Kidney (tissue), 14 donors: Measurements from ENCODE around the gene CACNG6. TPM values are rescaled to one million over a fixed set of nuclear protein-coding genes. Genes with fewer than 3 reads are reported as not detected.

Experiments
- DNase-seq, 5 donors: peaks; one replicate each; pipeline ENCODE4 v3.0.0-alpha.2; 2013 to 2020
- FAIRE-seq: peaks from 2 replicates; lab custom pipeline; 2012; peaks lifted over from hg19 to GRCh38; lab: Jason Lieb, UNC
- H3K27ac ChIP-seq, 2 donors: one replicate each; pipeline ENCODE4 v1.7.0; 2013; ENCODE audit warnings: low read depth in 2 of 2, low read length in 2 of 2, inconsistent platforms in 1 of 2
- H3K27me3 ChIP-seq: one replicate; pipeline ENCODE4 v1.7.1; 2013; ENCODE audit warnings: low read length, inconsistent platforms; ENCODE audit not compliant: control insufficient read depth, insufficient read depth
- H3K36me3 ChIP-seq, 3 donors: one replicate each; pipeline versions ENCODE4 v1.7.0 to v1.7.1; 2013; ENCODE audit warnings: low read length in 3 of 3, control low read depth in 1 of 3, inconsistent platforms in 1 of 3; ENCODE audit not compliant: insufficient read depth in 3 of 3, control insufficient read depth in 2 of 3
- H3K4me1 ChIP-seq, 3 donors: one replicate each; pipeline versions ENCODE4 v1.7.0 to v1.7.1; 2013; ENCODE audit warnings: low read length in 3 of 3, inconsistent platforms in 1 of 3, low read depth in 1 of 3; ENCODE audit not compliant: control insufficient read depth in 2 of 3, insufficient read depth in 2 of 3
- H3K4me3 ChIP-seq, 3 donors: one replicate each; pipeline versions ENCODE4 v1.7.0 to v1.8.1; 2013; ENCODE audit warnings: low read length in 3 of 3, control low read depth in 1 of 3, inconsistent platforms in 1 of 3
- H3K9ac ChIP-seq, 3 donors: one replicate each; pipeline versions ENCODE4 v1.7.0 to v1.7.1; 2013; ENCODE audit warnings: low read length in 3 of 3, control low read depth in 1 of 3, inconsistent platforms in 1 of 3
- H3K9me3 ChIP-seq, 3 donors: one replicate each; pipeline versions ENCODE4 v1.7.0 to v1.7.1; 2013; ENCODE audit warnings: low read length in 3 of 3, control low read depth in 1 of 3, inconsistent platforms in 1 of 3; ENCODE audit not compliant: control insufficient read depth in 2 of 3, insufficient read depth in 1 of 3
- CTCF ChIP-seq: IDR thresholded peaks from 3 replicates; pipeline ENCODE4 v1.5.1; 2012; ENCODE audit warnings: mild to moderate bottlenecking, moderate library complexity, borderline replicate concordance; ENCODE audit not compliant: insufficient read depth; ENCODE audit errors: extremely low read depth
- intact Hi-C: fragments of 100-400 bp; cut with DNase I; formaldehyde crosslinking; loops from one replicate; pipeline ENCODE4 v1.11.1; 2022
- polyA plus RNA-seq: library from polyadenylated mRNA; stranded (reverse); fragments of 350-450 nt; fragmentation: Illumina TruSeq; extraction: RNeasy Lipid Tissue Mini Kit (QIAGEN cat#74804); gene quantifications from one replicate; pipeline ENCODE4 v1.2.3, GENCODE V29; 2014; ENCODE audit warnings: low read depth, low replicate concordance; ENCODE audit not compliant: insufficient read depth
- total RNA-seq: library from RNA; stranded (reverse); fragmentation: NEBNext Ultra II Directional; extraction: Animal tissue kit (Norgen Biotek cat#: 25700); gene quantifications from one replicate; pipeline ENCODE4 v1.2.1, GENCODE V29; 2021
- donor health status: control.
- donor health status: control.
- donor health status: control.
- donor health status: control.
- donor health status: control.
- donor health status: DM: yes; HTN: yes; CAD: no.
- donor health status: Normal renal cell carcinoma (clear cell type).

CACNG6 gene
- total and polyA plus RNA-seq, 2 donors from 2014 or later: not detected

GRCh38 chr19:54017261-54017660 is 25.8 kb downstream of the CACNG6 start:
- no peak for TF ChIP-seq CTCF
- DNase-seq (no peak), FAIRE-seq (no peak)
- Histone ChIP-seq H3K27ac (no peak overlapping the region), H3K4me1 (no peaks in the 10 kb centered on the region), H3K9ac (no peak overlapping the region), H3K4me3 (no peak overlapping the region), H3K27me3 (no peaks in the 10 kb centered on the region), H3K9me3 (peaks cover 0 to 3% (median 0%) of the 10 kb centered on the region in 3 donors), H3K36me3 (no peaks in the 10 kb centered on the region)
- intact Hi-C loops: no loop called here

GRCh38 chr19:54021363-54021762 is 29.9 kb downstream of the CACNG6 start:
- TF ChIP-seq CTCF: no peak
- peaks cover 0 to 3% (median 0%) of the 10 kb centered on the region in 3 donors for H3K9me3 ChIP-seq
- intact Hi-C loops: loop anchor here (10.0 kb wide), 1 partner anchor 177 kb away; no protein-coding TSS in a partner anchor
- H3K27me3 ChIP-seq: no peaks in the 10 kb centered on the region
- H3K36me3 ChIP-seq: no peaks in the 10 kb centered on the region
- no peak overlapping the region for H3K4me3 ChIP-seq
- no peak overlapping the region for H3K9ac ChIP-seq
- no peak for DNase-seq
- no peak overlapping the region for H3K27ac ChIP-seq
- no peaks in the 10 kb centered on the region for H3K4me1 ChIP-seq
- no peak for FAIRE-seq

- intact Hi-C loops: loop anchor here (10.0 kb wide), 1 partner anchor 177 kb away; no protein-coding TSS in a partner anchor
Observed at GRCh38 chr19:54021932-54022331, 30.5 kb downstream of the CACNG6 start.

More at GRCh38 chr19:54021932-54022331, 30.5 kb downstream of the CACNG6 start:
- no peaks in the 10 kb centered on the region for H3K4me1 ChIP-seq
- H3K9me3 ChIP-seq: peaks cover 0 to 3% (median 0%) of the 10 kb centered on the region in 3 donors
- FAIRE-seq (no peak), DNase-seq (no peak)
- no peak overlapping the region for H3K4me3 ChIP-seq
- H3K27ac ChIP-seq: no peak overlapping the region
- no peaks in the 10 kb centered on the region for H3K36me3 ChIP-seq
- no peak for TF ChIP-seq CTCF
- H3K27me3 ChIP-seq: no peaks in the 10 kb centered on the region
- no peak overlapping the region for H3K9ac ChIP-seq
